SK-N-SH treated with all-trans-retinoic acid at 6 μM for 48 hours (cell line): ENCODE data around the gene PTPRN2.

Source experiments
- ATAC-seq: fragments of 200-7000 bp; cut with Tn5 transposase; 3 replicates; pipeline ENCODE4 v1.9.1; 2020; ENCODE audit warnings: mild to moderate bottlenecking, moderate library complexity
- ARNTL ChIP-seq: fragments of 450-650 bp; formaldehyde crosslinking; IDR thresholded peaks from 2 replicates; pipeline ENCODE4 v1.5.0; 2020; ENCODE audit warnings: low read depth, mild to moderate bottlenecking, moderate library complexity, borderline replicate concordance
- CREB5 ChIP-seq: fragments of 250-450 bp; sonication (Bioruptor Pico); IDR thresholded peaks from 2 replicates; pipeline ENCODE4 v1.5.1; 2020; ENCODE audit warnings: low read depth, mild to moderate bottlenecking, moderate library complexity
- CSDC2 ChIP-seq: fragments of 250-450 bp; sonication (Bioruptor Pico); IDR thresholded peaks from 2 replicates; pipeline ENCODE4 v1.5.0; 2020; ENCODE audit warnings: mild to moderate bottlenecking, moderate library complexity
- CSRNP3 ChIP-seq: fragments of 250-450 bp; sonication (Bioruptor Pico); IDR thresholded peaks from 2 replicates; pipeline ENCODE4 v1.5.1; 2021; ENCODE audit warnings: mild to moderate bottlenecking, moderate library complexity
- ESRRG ChIP-seq: fragments of 250-450 bp; sonication (Bioruptor Pico); IDR thresholded peaks from 2 replicates; pipeline ENCODE4 v1.6.1; 2021; ENCODE audit warnings: mild to moderate bottlenecking
- GLIS3 ChIP-seq: fragments of 250-450 bp; sonication (Bioruptor Pico); IDR thresholded peaks from 2 replicates; pipeline ENCODE4 v1.5.0; 2020; ENCODE audit warnings: mild to moderate bottlenecking, moderate library complexity
- ISL1 ChIP-seq: fragments of 250-450 bp; sonication (Bioruptor Pico); IDR thresholded peaks from 2 replicates; pipeline ENCODE4 v2.1.2; 2022; ENCODE audit warnings: mild to moderate bottlenecking, moderate library complexity
- OSR1 ChIP-seq: fragments of 250-450 bp; sonication (Bioruptor Pico); IDR thresholded peaks from 2 replicates; pipeline ENCODE4 v1.8.0; 2022; ENCODE audit warnings: moderate library complexity, mild to moderate bottlenecking, inconsistent platforms
- PATZ1 ChIP-seq: fragments of 250-450 bp; sonication (Bioruptor Pico); IDR thresholded peaks from 2 replicates; pipeline ENCODE4 v1.8.0; 2020; ENCODE audit warnings: mild to moderate bottlenecking, moderate library complexity, borderline replicate concordance
- POU6F1 ChIP-seq: fragments of 250-450 bp; sonication (Bioruptor Pico); IDR thresholded peaks from 2 replicates; pipeline ENCODE4 v1.8.0; 2021; ENCODE audit warnings: low read depth, mild to moderate bottlenecking, moderate library complexity, borderline replicate concordance
- PPARA ChIP-seq: fragments of 250-450 bp; sonication (Bioruptor Pico); IDR thresholded peaks from 2 replicates; pipeline ENCODE4 v1.5.0; 2020; ENCODE audit warnings: mild to moderate bottlenecking, borderline replicate concordance
- RARB ChIP-seq: fragments of 250-450 bp; sonication (Bioruptor Pico); IDR thresholded peaks from 2 replicates; pipeline ENCODE4 v1.8.0; 2021; ENCODE audit warnings: mild to moderate bottlenecking, moderate library complexity
- SNAI2 ChIP-seq: fragments of 250-450 bp; sonication (Bioruptor Pico); IDR thresholded peaks from 2 replicates; pipeline ENCODE4 v1.5.0; 2020; ENCODE audit warnings: mild to moderate bottlenecking, moderate library complexity
- TCF4 ChIP-seq: fragments of 250-450 bp; sonication (Bioruptor Pico); IDR thresholded peaks from 2 replicates; pipeline ENCODE4 v1.8.0; 2021; ENCODE audit warnings: mild to moderate bottlenecking, moderate library complexity, borderline replicate concordance
- TOX ChIP-seq: fragments of 250-450 bp; sonication (Bioruptor Pico); IDR thresholded peaks from 2 replicates; pipeline ENCODE4 v1.8.0; 2021; ENCODE audit warnings: mild to moderate bottlenecking, moderate library complexity, borderline replicate concordance
- TSHZ2 ChIP-seq: fragments of 250-450 bp; sonication (Bioruptor Pico); IDR thresholded peaks from 2 replicates; pipeline ENCODE4 v1.5.0; 2020; ENCODE audit warnings: mild to moderate bottlenecking, moderate library complexity
- ZC3H10 ChIP-seq: fragments of 250-450 bp; sonication (Bioruptor Pico); IDR thresholded peaks from 2 replicates; pipeline ENCODE4 v1.5.1; 2021; ENCODE audit warnings: mild to moderate bottlenecking, moderate library complexity
- ZFP3 ChIP-seq: fragments of 250-450 bp; sonication (Bioruptor Pico); IDR thresholded peaks from 2 replicates; pipeline ENCODE4 v1.5.0; 2020; ENCODE audit warnings: mild to moderate bottlenecking, moderate library complexity
- ZFP30 ChIP-seq: fragments of 450-650 bp; formaldehyde crosslinking; IDR thresholded peaks from 2 replicates; pipeline ENCODE4 v1.5.0; 2022; ENCODE audit warnings: mild to moderate bottlenecking, moderate library complexity
- ZNF565 ChIP-seq: fragments of 450-650 bp; formaldehyde crosslinking; conservative IDR thresholded peaks from 2 replicates; pipeline ENCODE4 v1.5.0; 2020; ENCODE audit warnings: low read depth, mild to moderate bottlenecking, moderate library complexity
- ZNF70 ChIP-seq: fragments of 450-650 bp; formaldehyde crosslinking; IDR thresholded peaks from 2 replicates; pipeline ENCODE4 v1.5.0; 2020; ENCODE audit warnings: mild to moderate bottlenecking, moderate library complexity
- ZNF8 ChIP-seq: fragments of 450-650 bp; formaldehyde crosslinking; IDR thresholded peaks from 2 replicates; pipeline ENCODE4 v1.5.0; 2020; ENCODE audit warnings: mild to moderate bottlenecking, moderate library complexity

The PTPRN2 gene

GRCh38 chr7:158602905-158603772 is 15.5 kb upstream of the PTPRN2 start:
- TF ChIP-seq ISL1 (CRISPR knock-in tag) (no peak), RARB (no peak), TOX (CRISPR knock-in tag) (no peak), CSRNP3 (CRISPR knock-in tag) (no peak), ARNTL (no peak), OSR1 (no peak), CSDC2 (CRISPR knock-in tag) (no peak), ZNF8 (CRISPR knock-in tag) (no peak), CREB5 (CRISPR knock-in tag) (no peak), ZNF565 (CRISPR knock-in tag) (no peak), TSHZ2 (CRISPR knock-in tag) (no peak), ZFP3 (no peak), ZC3H10 (CRISPR knock-in tag) (no peak), GLIS3 (no peak), POU6F1 (CRISPR knock-in tag) (no peak)
- ATAC-seq: no peak

GRCh38 chr7:158602041-158602440 is 14.4 kb upstream of the PTPRN2 start:
- no peak for ATAC-seq
- TF ChIP-seq GLIS3: no peak
- no peak for TF ChIP-seq ZNF565 (CRISPR knock-in tag)
- no peak for TF ChIP-seq RARB
- TF ChIP-seq ZNF8 (CRISPR knock-in tag): no peak

- ATAC-seq: no peak
- TF ChIP-seq RARB: no peak
- TF ChIP-seq GLIS3: no peak
- no peak for TF ChIP-seq ARNTL
- no peak for TF ChIP-seq ZNF70
- TF ChIP-seq ZFP30 (CRISPR knock-in tag): no peak
- no peak for TF ChIP-seq ZNF565 (CRISPR knock-in tag)
- no peak for TF ChIP-seq ISL1 (CRISPR knock-in tag)
- no peak for TF ChIP-seq SNAI2
- TF ChIP-seq OSR1: no peak
- no peak for TF ChIP-seq PATZ1 (CRISPR knock-in tag)
- TF ChIP-seq CREB5 (CRISPR knock-in tag): no peak
- no peak for TF ChIP-seq ZNF8 (CRISPR knock-in tag)
- no peak for TF ChIP-seq TOX (CRISPR knock-in tag)
- no peak for TF ChIP-seq ESRRG
- no peak for TF ChIP-seq CSRNP3 (CRISPR knock-in tag)
- TF ChIP-seq PPARA (CRISPR knock-in tag): no peak
- TF ChIP-seq TCF4 (CRISPR knock-in tag): no peak
These were observed 13.5 kb upstream of the PTPRN2 start for GRCh38 chr7:158601090-158601489.
